ENCODE results near the gene NUDT17. TPM values are rescaled to one million over a fixed set of nuclear protein-coding genes. Genes with fewer than 3 reads are reported as not detected.

Gene NUDT17
- total RNA-seq, 1 donor from 2014 or later = 2.5 TPM

DNA sequence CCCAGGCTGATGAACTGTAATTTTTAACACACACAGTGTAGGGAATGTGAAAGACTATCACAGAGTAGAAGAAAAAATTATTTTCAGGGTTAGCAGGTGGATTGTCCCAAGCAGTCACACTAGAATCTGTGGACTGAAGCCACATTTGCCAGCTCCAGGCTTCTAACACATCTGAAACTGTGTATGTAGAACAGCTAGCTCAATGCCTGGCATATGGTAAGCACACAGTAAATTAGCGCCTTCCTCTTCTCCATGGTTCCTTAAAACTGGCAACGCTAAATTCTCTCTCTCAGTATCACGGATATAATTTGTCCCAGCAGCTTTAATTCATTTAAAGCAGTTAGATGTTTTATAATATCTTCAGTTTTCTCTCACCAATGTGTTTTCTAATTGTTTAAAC lies 2.4 kb upstream of the NUDT17 start:
- H3K4me3 ChIP-seq = no peak overlapping the region
- H3K9me3 ChIP-seq = no peaks in the 10 kb centered on the region
- intact Hi-C loops (cut with DNase I) = no loop called here
- TF ChIP-seq, protein P1, sequence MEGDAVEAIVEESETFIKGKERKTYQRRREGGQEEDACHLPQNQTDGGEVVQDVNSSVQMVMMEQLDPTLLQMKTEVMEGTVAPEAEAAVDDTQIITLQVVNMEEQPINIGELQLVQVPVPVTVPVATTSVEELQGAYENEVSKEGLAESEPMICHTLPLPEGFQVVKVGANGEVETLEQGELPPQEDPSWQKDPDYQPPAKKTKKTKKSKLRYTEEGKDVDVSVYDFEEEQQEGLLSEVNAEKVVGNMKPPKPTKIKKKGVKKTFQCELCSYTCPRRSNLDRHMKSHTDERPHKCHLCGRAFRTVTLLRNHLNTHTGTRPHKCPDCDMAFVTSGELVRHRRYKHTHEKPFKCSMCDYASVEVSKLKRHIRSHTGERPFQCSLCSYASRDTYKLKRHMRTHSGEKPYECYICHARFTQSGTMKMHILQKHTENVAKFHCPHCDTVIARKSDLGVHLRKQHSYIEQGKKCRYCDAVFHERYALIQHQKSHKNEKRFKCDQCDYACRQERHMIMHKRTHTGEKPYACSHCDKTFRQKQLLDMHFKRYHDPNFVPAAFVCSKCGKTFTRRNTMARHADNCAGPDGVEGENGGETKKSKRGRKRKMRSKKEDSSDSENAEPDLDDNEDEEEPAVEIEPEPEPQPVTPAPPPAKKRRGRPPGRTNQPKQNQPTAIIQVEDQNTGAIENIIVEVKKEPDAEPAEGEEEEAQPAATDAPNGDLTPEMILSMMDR (IDR thresholded peaks at IDR 0.05) = no peak
- peaks cover 65% of the 10 kb centered on the region for H3K36me3 ChIP-seq
- no peak overlapping the region for H3K27ac ChIP-seq
- no peaks in the 10 kb centered on the region for H3K27me3 ChIP-seq (ENCODE audit: low read depth)
- DNase-seq (no peak), ATAC-seq (no peak)
- peaks cover 18% of the 10 kb centered on the region for H3K4me1 ChIP-seq

DNA sequence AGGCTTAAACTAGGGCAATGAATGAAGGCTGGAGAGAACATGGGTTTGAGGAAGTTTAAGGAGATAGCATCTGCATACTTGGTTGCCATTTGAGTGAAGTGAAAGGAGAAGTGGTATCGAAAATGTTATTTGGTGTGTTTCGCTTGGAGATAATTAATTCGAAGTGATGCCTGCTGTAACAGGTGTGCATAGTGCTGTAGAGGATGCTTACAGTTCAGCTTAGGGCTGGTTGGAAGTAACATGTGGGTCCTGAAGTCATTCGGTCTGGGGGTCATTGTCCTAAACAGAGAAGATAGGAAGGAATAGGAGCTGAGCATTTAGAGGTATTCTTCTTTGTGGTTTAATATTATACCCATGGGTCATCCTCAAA lies 301 bp upstream of the NUDT17 start:
- peak overlapping the region; percentile 66 for H3K4me3 ChIP-seq
- H3K4me1 ChIP-seq = peaks cover 26% of the 10 kb centered on the region
- peak; percentile 3 to 47 for ATAC-seq
- no peaks in the 10 kb centered on the region for H3K9me3 ChIP-seq
- peaks cover 65% of the 10 kb centered on the region for H3K36me3 ChIP-seq
- peak overlapping the region; percentile 60 for H3K27ac ChIP-seq
- DNase-seq = no peak
- intact Hi-C loops (cut with DNase I) = no loop called here
- no peaks in the 10 kb centered on the region for H3K27me3 ChIP-seq (ENCODE audit: low read depth)
- TF ChIP-seq, protein P1 (IDR thresholded peaks at IDR 0.05) = no peak

DNA sequence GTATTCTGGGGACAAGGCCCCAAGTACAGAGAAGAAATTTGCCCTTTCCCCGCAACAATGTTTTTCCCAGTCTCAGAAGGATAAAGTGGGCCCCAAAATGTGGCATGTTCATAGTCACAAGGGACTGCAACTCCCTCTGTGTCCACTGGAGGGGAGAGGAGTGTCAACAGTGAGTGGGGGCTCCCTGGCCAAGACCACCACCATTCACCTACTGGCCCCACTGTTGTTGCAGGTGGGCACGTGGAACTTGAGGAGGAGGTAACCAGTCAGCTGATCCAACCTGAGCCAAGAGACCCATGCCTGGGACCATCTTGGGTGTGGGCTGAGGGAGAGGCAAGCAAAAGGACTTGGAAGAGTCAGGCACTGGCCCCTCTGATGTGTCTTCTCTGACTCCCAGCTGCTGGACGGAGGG lies 777 bp downstream of the NUDT17 start:
- Histone ChIP-seq H3K36me3 (peaks cover 65% of the 10 kb centered on the region), H3K27ac (peak overlapping the region; percentile 60), H3K4me3 (peak overlapping the region; percentile 66), H3K9me3 (no peaks in the 10 kb centered on the region), H3K4me1 (peaks cover 26% of the 10 kb centered on the region), H3K27me3 (ENCODE audit: low read depth) (no peaks in the 10 kb centered on the region)
- intact Hi-C loops (cut with DNase I) = no loop called here
- ATAC-seq (peak; percentile 65 to 72), DNase-seq (no peak)
- TF ChIP-seq, protein P1 (IDR thresholded peaks at IDR 0.05) = peak; percentile 64

GRCh38 chr1:145847827-145848226 lies 2.4 kb downstream of the NUDT17 start:
- Histone ChIP-seq H3K27me3 (ENCODE audit: low read depth) (no peaks in the 10 kb centered on the region), H3K4me1 (peaks cover 26% of the 10 kb centered on the region), H3K36me3 (peaks cover 65% of the 10 kb centered on the region), H3K9me3 (no peaks in the 10 kb centered on the region), H3K27ac (no peak overlapping the region), H3K4me3 (no peak overlapping the region)
- ATAC-seq = no peak
- TF ChIP-seq, protein P1 (IDR thresholded peaks at IDR 0.05) = no peak
- no peak for DNase-seq
- intact Hi-C loops (cut with DNase I) = no loop called here

GRCh38 chr1:145849356-145850160 lies 4.1 kb downstream of the NUDT17 start:
- ATAC-seq = peak; percentile 55 to 74
- H3K27ac ChIP-seq = peak overlapping the region; percentile 60
- H3K36me3 ChIP-seq = peaks cover 73% of the 10 kb centered on the region
- intact Hi-C loops (cut with DNase I) = no loop called here
- H3K27me3 ChIP-seq (ENCODE audit: low read depth) = no peaks in the 10 kb centered on the region
- no peaks in the 10 kb centered on the region for H3K9me3 ChIP-seq
- peaks cover 25% of the 10 kb centered on the region for H3K4me1 ChIP-seq
- no peak overlapping the region for H3K4me3 ChIP-seq
- TF ChIP-seq, protein P1 (IDR thresholded peaks at IDR 0.05) = peak; percentile 34
- DNase-seq = no peak
